Trophoblast cell (in vitro differentiated cells and primary cell): ENCODE results near the gene NACAD.
A peak's percentile ranks its signal among the peaks of the same experiment; 100 is the strongest.

Source experiments
- DNase-seq, 2 donors: peaks; one replicate each; pipeline ENCODE4 v3.0.0-alpha.2; 2016
- H2AFZ ChIP-seq: 2 replicates; pipeline ENCODE4 v1.6.1; 2013; ENCODE audit warnings: low read length, moderate library complexity, mild to moderate bottlenecking; ENCODE audit not compliant: insufficient read depth, poor library complexity
- H2AK5ac ChIP-seq: 2 replicates; pipeline ENCODE4 v1.6.1; 2013; ENCODE audit warnings: mild to moderate bottlenecking, low read length
- H2BK120ac ChIP-seq: 2 replicates; pipeline ENCODE4 v1.6.1; 2013; ENCODE audit warnings: low read length, mild to moderate bottlenecking, moderate library complexity; ENCODE audit not compliant: insufficient read depth, poor library complexity
- H2BK12ac ChIP-seq: 2 replicates; pipeline ENCODE4 v1.6.1; 2013; ENCODE audit warnings: mild to moderate bottlenecking, low read length, moderate library complexity
- H2BK5ac ChIP-seq: 2 replicates; pipeline ENCODE4 v1.6.1; 2013; ENCODE audit warnings: low read length, low read depth, moderate library complexity, mild to moderate bottlenecking; ENCODE audit not compliant: poor library complexity
- H3K14ac ChIP-seq: 2 replicates; pipeline ENCODE4 v1.6.1; 2013; ENCODE audit warnings: mild to moderate bottlenecking, low read length
- H3K18ac ChIP-seq: 2 replicates; pipeline ENCODE4 v1.6.1; 2013; ENCODE audit warnings: mild to moderate bottlenecking, low read length
- H3K23ac ChIP-seq: 2 replicates; pipeline ENCODE4 v1.6.1; 2013; ENCODE audit warnings: low read length
- H3K27ac ChIP-seq: 2 replicates; pipeline ENCODE4 v1.5.1; 2013; ENCODE audit warnings: low read depth, mild to moderate bottlenecking, inconsistent platforms, low read length, moderate library complexity
- H3K27me3 ChIP-seq: 2 replicates; pipeline ENCODE4 v1.6.1; 2013; ENCODE audit warnings: inconsistent platforms, mild to moderate bottlenecking, low read length, moderate library complexity; ENCODE audit not compliant: insufficient read depth
- H3K36me3 ChIP-seq, 2 experiments: 1 replicate in 1 of 2; 2 replicates in 1 of 2; pipeline ENCODE4 v1.6.1; 2013; ENCODE audit warnings: low read length in 2 of 2, mild to moderate bottlenecking in 2 of 2, moderate library complexity in 1 of 2; ENCODE audit not compliant: insufficient read depth in 2 of 2, control insufficient read depth in 1 of 2
- H3K4ac ChIP-seq: 2 replicates; pipeline ENCODE4 v1.6.1; 2013; ENCODE audit warnings: low read depth, mild to moderate bottlenecking, low read length, moderate library complexity
- H3K4me1 ChIP-seq, 2 experiments: 1 replicate in 1 of 2; 2 replicates in 1 of 2; pipeline ENCODE4 v1.6.1; 2013; ENCODE audit warnings: low read length in 2 of 2, mild to moderate bottlenecking in 2 of 2, moderate library complexity in 1 of 2; ENCODE audit not compliant: insufficient read depth in 2 of 2, control insufficient read depth in 1 of 2
- H3K4me2 ChIP-seq: 2 replicates; pipeline ENCODE4 v1.6.1; 2013; ENCODE audit warnings: inconsistent platforms, mild to moderate bottlenecking, low read length, moderate library complexity
- H3K4me3 ChIP-seq: 2 replicates; pipeline ENCODE4 v1.5.1; 2013; ENCODE audit warnings: mild to moderate bottlenecking, low read depth, low read length, inconsistent platforms
- H3K79me1 ChIP-seq: one replicate; pipeline ENCODE4 v1.6.1; 2013; ENCODE audit warnings: low read length
- H3K79me2 ChIP-seq: 2 replicates; pipeline ENCODE4 v1.6.1; 2013; ENCODE audit warnings: low read length, mild to moderate bottlenecking; ENCODE audit not compliant: control insufficient read depth, insufficient read depth, poor library complexity
- H3K9ac ChIP-seq: 2 replicates; pipeline ENCODE4 v1.6.1; 2013; ENCODE audit warnings: mild to moderate bottlenecking, low read length
- H3K9me3 ChIP-seq: 2 replicates; pipeline ENCODE4 v1.6.1; 2013; ENCODE audit warnings: low read depth, mild to moderate bottlenecking, control low read depth, inconsistent platforms, low read length; ENCODE audit not compliant: insufficient read depth
- H4K12ac ChIP-seq: 2 replicates; pipeline ENCODE4 v1.6.1; 2013; ENCODE audit warnings: low read depth, mild to moderate bottlenecking, low read length, moderate library complexity
- H4K8ac ChIP-seq: 2 replicates; pipeline ENCODE4 v1.6.1; 2013; ENCODE audit warnings: low read depth, mild to moderate bottlenecking, low read length, moderate library complexity
- H4K91ac ChIP-seq: one replicate; pipeline ENCODE4 v1.6.1; 2013; ENCODE audit warnings: low read depth, mild to moderate bottlenecking, low read length, moderate library complexity
- WGBS: extraction: QIAGEN DNeasy Blood & Tissue Kit; methylation state at CpG from one replicate; pipeline ENCODE4 v1.1.7; 2013; ENCODE audit warnings: missing lambda C conversion rate; ENCODE audit not compliant: insufficient read length, insufficient coverage; ENCODE audit errors: extremely low coverage; 5-methylcytosine and 5-hydroxymethylcytosine counted together

NACAD gene

DNA sequence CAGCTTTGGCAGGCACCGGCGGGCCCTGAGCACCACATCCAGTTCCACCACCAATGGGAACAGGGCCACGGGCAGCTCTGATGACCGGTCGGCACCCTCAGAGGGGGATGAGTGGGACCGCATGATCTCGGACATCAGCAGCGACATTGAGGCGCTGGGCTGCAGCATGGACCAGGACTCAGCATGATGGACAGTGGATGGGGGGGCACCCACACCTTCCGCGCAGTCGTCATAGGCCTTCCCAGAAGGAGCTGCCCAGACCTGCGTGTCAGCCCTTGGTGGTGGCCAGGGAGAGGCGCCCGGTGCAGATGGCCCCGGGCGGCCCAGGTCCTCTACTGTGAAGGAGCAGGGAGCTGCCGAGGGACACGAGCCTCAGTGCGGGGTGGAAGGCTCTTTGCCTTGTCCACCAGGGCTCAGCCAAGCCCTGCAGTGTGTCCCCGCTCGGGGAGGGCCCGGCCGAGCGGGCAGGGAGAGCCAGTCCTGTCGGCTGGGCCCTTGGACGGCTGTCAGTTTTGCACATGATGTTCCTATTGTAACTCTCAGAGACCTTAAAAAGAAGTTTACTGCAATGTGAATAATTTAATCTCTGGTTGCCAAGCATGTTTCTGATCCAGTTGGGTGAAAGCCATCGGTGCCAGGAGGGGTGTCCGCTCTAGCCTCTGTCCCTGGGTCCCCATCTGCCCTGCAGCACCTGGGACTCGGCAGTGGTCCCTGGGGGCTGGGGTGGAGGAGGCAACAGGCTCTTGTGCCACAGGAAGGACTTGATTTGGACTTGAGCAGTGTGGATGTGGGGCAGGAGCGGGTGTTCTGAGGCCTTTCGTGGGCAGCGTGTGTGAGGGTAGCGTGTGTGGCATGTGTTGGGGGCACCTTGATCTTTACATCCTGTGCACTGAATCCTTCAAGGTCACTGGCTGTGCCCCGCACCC lies 12.6 kb downstream of the NACAD start:
- Histone ChIP-seq H3K27ac (no peak overlapping the region), H3K79me1 (no peaks in the 10 kb centered on the region), H2AK5ac (no peak overlapping the region), H2BK12ac (no peak overlapping the region), H4K91ac (no peak overlapping the region), H4K12ac (no peak overlapping the region), H3K14ac (no peak overlapping the region), H3K23ac (no peak overlapping the region), H3K4ac (no peak overlapping the region), H3K4me3 (no peak overlapping the region), H2BK120ac (no peak overlapping the region), H3K9me3 (peaks cover 7% of the 10 kb centered on the region), H3K18ac (no peak overlapping the region), H2AFZ (no peak overlapping the region), H3K79me2 (no peaks in the 10 kb centered on the region), H3K27me3 (no peaks in the 10 kb centered on the region), H3K4me2 (no peak overlapping the region), H4K8ac (no peak overlapping the region), H2BK5ac (no peak overlapping the region), H3K36me3 (peaks cover 44 to 50% of the 10 kb centered on the region in 2 experiments), H3K9ac (no peak overlapping the region), H3K4me1 (peaks cover 5 to 11% of the 10 kb centered on the region in 2 experiments)
- no peak for DNase-seq
- no CpG with 5 or more reads among the region's 35 CpGs for WGBS

- H2AFZ ChIP-seq, result no peak overlapping the region
- no peak overlapping the region for H3K18ac ChIP-seq
- no peak overlapping the region for H3K4me3 ChIP-seq
- H3K27ac ChIP-seq, result no peak overlapping the region
- no peak for DNase-seq
- H4K12ac ChIP-seq, result no peak overlapping the region
- no peaks in the 10 kb centered on the region for H3K79me2 ChIP-seq
- no peak overlapping the region for H3K4me2 ChIP-seq
- H2BK12ac ChIP-seq, result no peak overlapping the region
- H4K8ac ChIP-seq, result no peak overlapping the region
- no peak overlapping the region for H4K91ac ChIP-seq
- no peak overlapping the region for H3K14ac ChIP-seq
- H3K36me3 ChIP-seq, result peaks cover 46 to 53% of the 10 kb centered on the region in 2 experiments
- H3K4ac ChIP-seq, result no peak overlapping the region
- no peak overlapping the region for H2BK120ac ChIP-seq
- H3K79me1 ChIP-seq, result no peaks in the 10 kb centered on the region
- H3K9ac ChIP-seq, result no peak overlapping the region
- no peak overlapping the region for H2AK5ac ChIP-seq
- no peak overlapping the region for H3K23ac ChIP-seq
- H3K4me1 ChIP-seq, result peaks cover 5 to 11% of the 10 kb centered on the region in 2 experiments
- no peaks in the 10 kb centered on the region for H3K27me3 ChIP-seq
- peaks cover 7% of the 10 kb centered on the region for H3K9me3 ChIP-seq
- WGBS, result no CpG with 5 or more reads among the region's 1 CpG
- H2BK5ac ChIP-seq, result no peak overlapping the region
Measured at GRCh38 chr7:45075355-45075644, 13.5 kb downstream of the NACAD start.

DNA sequence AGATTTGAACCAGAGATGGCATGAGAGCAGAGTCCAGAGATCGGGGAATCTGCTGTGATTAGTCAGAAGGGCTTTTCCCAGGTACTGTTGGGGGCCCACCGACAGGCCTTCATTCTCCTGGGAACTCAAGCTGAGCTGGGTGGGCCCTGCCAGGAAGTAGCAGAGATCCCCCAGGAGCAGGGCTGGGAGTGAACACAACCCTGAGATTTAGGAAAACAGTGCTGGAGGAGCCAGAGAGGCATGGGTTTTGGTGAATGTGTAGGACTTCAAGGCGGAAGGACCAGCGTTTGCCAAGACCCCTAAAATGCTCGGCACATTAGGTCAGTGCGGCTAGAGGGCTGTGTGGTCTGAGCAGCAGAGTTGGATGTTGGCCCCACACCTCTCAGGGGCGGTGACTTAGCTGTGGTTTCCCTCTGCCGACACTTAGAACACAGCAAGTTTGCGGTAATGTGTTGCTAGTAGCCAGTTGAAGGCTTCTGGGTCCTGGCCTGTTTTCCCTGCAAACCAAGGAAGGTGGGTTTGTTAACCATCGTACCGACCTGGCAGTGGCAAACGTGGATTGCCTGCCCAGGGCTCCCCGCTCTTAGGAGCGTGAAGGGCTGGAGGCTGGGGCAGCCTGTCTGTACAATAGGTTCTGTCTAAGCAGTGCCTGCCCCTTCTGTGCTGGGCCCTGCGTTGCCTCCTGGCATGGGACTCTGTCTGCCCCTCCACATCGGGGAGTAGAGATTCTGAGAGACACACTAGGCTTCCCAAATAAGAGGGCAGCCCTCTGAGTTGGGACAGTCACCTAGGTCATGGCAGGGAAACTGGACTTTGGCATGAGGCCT lies 14.0 kb downstream of the NACAD start:
- no peak overlapping the region for H3K4ac ChIP-seq
- no peak overlapping the region for H3K18ac ChIP-seq
- no peak overlapping the region for H2BK12ac ChIP-seq
- no peak overlapping the region for H3K9ac ChIP-seq
- H3K4me2 ChIP-seq, result no peak overlapping the region
- H3K79me2 ChIP-seq, result no peaks in the 10 kb centered on the region
- H3K36me3 ChIP-seq, result peaks cover 51 to 58% of the 10 kb centered on the region in 2 experiments
- no peak overlapping the region for H4K8ac ChIP-seq
- no peak for DNase-seq
- WGBS, result no CpG with 5 or more reads among the region's 16 CpGs
- no peak overlapping the region for H4K91ac ChIP-seq
- no peak overlapping the region for H2BK5ac ChIP-seq
- peaks cover 5 to 11% of the 10 kb centered on the region in 2 experiments for H3K4me1 ChIP-seq
- peaks cover 6% of the 10 kb centered on the region for H3K9me3 ChIP-seq
- no peaks in the 10 kb centered on the region for H3K79me1 ChIP-seq
- no peak overlapping the region for H2AK5ac ChIP-seq
- no peak overlapping the region for H3K27ac ChIP-seq
- H3K23ac ChIP-seq, result no peak overlapping the region
- no peaks in the 10 kb centered on the region for H3K27me3 ChIP-seq
- H2AFZ ChIP-seq, result no peak overlapping the region
- no peak overlapping the region for H3K14ac ChIP-seq
- no peak overlapping the region for H4K12ac ChIP-seq
- H2BK120ac ChIP-seq, result no peak overlapping the region
- no peak overlapping the region for H3K4me3 ChIP-seq

DNA sequence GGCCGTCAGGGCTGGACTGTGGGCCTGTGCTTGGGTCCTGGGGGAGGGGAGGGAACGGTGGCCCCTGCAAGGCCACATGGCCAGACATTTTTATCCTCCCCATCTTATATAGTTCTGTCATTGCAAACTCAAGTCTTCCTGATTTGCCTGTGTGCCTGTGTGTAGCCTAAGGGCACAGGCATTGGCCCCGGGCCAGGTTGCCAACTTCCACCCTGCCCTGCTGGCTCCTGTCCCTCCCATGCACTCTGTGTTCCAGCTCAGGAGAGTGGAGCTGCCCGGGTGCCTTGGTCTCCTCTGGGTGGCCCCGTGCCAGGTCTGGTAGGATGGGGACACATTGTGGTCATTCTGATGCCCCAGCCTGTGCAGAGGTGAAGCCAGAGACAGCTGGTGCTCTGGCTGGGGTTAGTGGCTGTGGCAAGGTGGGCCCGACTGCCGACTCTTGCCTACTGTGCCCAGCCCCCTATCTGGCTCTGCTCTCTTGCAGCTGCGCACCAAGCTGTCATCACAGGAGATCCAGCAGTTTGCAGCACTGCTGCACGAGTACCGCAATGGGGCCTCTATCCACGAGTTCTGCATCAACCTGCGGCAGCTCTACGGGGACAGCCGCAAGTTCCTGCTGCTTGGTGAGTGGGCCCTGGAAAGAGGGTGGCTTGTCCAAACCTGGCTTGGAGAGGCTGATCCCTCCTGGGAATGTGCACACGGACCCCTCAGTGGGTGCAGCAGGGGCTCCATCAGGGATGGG lies 14.8 kb downstream of the NACAD start:
- no peak overlapping the region for H3K18ac ChIP-seq
- H3K27me3 ChIP-seq, result no peaks in the 10 kb centered on the region
- no peak overlapping the region for H3K4ac ChIP-seq
- H4K8ac ChIP-seq, result no peak overlapping the region
- no peak overlapping the region for H3K27ac ChIP-seq
- no peak overlapping the region for H2BK12ac ChIP-seq
- no peak overlapping the region for H3K23ac ChIP-seq
- H4K91ac ChIP-seq, result no peak overlapping the region
- H3K79me2 ChIP-seq, result no peaks in the 10 kb centered on the region
- no peak overlapping the region for H3K14ac ChIP-seq
- no peak overlapping the region for H3K4me2 ChIP-seq
- no peak overlapping the region for H2BK5ac ChIP-seq
- H4K12ac ChIP-seq, result no peak overlapping the region
- peak overlapping the region; percentile 6 for H3K4me3 ChIP-seq
- no peak overlapping the region for H3K9ac ChIP-seq
- H2BK120ac ChIP-seq, result no peak overlapping the region
- DNase-seq, result no peak
- H3K36me3 ChIP-seq, result peaks cover 56 to 64% of the 10 kb centered on the region in 2 experiments
- no peak overlapping the region for H2AK5ac ChIP-seq
- no peak overlapping the region for H2AFZ ChIP-seq
- no CpG with 5 or more reads among the region's 15 CpGs for WGBS
- no peaks in the 10 kb centered on the region for H3K79me1 ChIP-seq
- H3K9me3 ChIP-seq, result peaks cover 5% of the 10 kb centered on the region
- peaks cover 5 to 11% of the 10 kb centered on the region in 2 experiments for H3K4me1 ChIP-seq
